IPS DF 6.9 (cell line): Measurements from ENCODE around the gene ADGRG1.

Experiments used
- DNase-seq: peaks from one replicate; pipeline ENCODE4 v3.0.0-alpha.2; 2013; ENCODE audit warnings: low read depth, low spot score
- H3K27ac ChIP-seq: one replicate; pipeline ENCODE4 v1.5.1; 2013; ENCODE audit warnings: low read length, control low read depth
- H3K27me3 ChIP-seq: 2 replicates; pipeline ENCODE4 v1.6.1; 2013; ENCODE audit warnings: mild to moderate bottlenecking, low read length; ENCODE audit not compliant: control insufficient read depth, insufficient read depth
- H3K36me3 ChIP-seq: 2 replicates; pipeline ENCODE4 v1.6.1; 2013; ENCODE audit warnings: low read length; ENCODE audit not compliant: control insufficient read depth, insufficient read depth
- H3K4me1 ChIP-seq: 2 replicates; pipeline ENCODE4 v1.6.1; 2013; ENCODE audit warnings: low read length; ENCODE audit not compliant: control insufficient read depth, insufficient read depth
- H3K4me3 ChIP-seq: 2 replicates; pipeline ENCODE4 v1.5.1; 2013; ENCODE audit warnings: mild to moderate bottlenecking, low read length
- H3K9me3 ChIP-seq: 2 replicates; pipeline ENCODE4 v1.6.1; 2013; ENCODE audit warnings: low read length, inconsistent platforms; ENCODE audit not compliant: control insufficient read depth, insufficient read depth
- WGBS: extraction: QIAGEN DNeasy Blood & Tissue Kit; methylation state at CpG from one replicate; pipeline ENCODE4 v1.1.7; 2013; ENCODE audit warnings: mixed read lengths, missing lambda C conversion rate; ENCODE audit not compliant: insufficient read length, insufficient coverage; 5-methylcytosine and 5-hydroxymethylcytosine counted together

ADGRG1 gene

DNA sequence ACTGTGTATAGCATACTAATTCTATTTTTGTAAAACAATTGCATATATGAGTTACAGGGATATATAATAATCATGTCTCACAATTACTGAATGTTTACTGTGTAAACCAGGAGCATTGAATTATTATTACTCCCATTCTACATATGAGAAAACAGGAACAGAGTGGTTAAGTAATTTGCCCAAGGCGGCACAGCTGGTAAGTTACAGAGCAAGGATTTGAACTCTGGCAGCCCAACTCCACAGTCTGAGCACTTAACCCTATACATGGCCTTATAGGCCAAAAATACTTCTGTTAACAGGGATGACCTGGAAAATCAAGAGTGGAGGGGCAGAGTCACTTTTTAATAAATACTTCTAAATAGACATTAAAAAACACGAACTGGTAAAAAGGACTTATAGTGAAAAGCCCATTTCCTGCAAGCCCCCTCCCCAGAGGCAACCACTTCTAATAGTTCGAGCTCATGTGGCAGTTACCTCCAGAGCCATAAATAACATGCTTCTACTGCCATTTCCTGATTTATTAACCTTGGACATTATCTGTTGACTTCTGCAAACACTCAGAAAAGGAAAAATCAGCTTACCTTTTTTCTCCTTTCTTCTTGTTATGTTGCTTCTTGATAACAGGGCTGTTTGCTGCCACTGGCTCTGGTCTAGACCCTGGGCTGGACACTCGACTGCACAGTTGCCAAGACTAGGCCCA is 22.1 kb upstream of the ADGRG1 start:
- no peak for DNase-seq
- no peaks in the 10 kb centered on the region for H3K36me3 ChIP-seq
- H3K27me3 ChIP-seq: 0 out of 2 replicates have a peak, but pooled peaks cover under 1% of the 10 kb centered on the region
- no peaks in the 10 kb centered on the region for H3K4me1 ChIP-seq
- no peak overlapping the region for H3K27ac ChIP-seq
- H3K4me3 ChIP-seq: no peak overlapping the region
- WGBS: no CpG with 5 or more reads among the region's 4 CpGs
- H3K9me3 ChIP-seq: no peaks in the 10 kb centered on the region

GRCh38 chr16:57606847-57607501 is 21.5 kb upstream of the ADGRG1 start:
- no CpG with 5 or more reads among the region's 11 CpGs for WGBS
- Histone ChIP-seq H3K4me1 (no peaks in the 10 kb centered on the region), H3K27ac (no peak overlapping the region), H3K27me3 (no peaks in the 10 kb centered on the region), H3K4me3 (no peak overlapping the region), H3K9me3 (no peaks in the 10 kb centered on the region), H3K36me3 (no peaks in the 10 kb centered on the region)
- DNase-seq: no peak

DNA sequence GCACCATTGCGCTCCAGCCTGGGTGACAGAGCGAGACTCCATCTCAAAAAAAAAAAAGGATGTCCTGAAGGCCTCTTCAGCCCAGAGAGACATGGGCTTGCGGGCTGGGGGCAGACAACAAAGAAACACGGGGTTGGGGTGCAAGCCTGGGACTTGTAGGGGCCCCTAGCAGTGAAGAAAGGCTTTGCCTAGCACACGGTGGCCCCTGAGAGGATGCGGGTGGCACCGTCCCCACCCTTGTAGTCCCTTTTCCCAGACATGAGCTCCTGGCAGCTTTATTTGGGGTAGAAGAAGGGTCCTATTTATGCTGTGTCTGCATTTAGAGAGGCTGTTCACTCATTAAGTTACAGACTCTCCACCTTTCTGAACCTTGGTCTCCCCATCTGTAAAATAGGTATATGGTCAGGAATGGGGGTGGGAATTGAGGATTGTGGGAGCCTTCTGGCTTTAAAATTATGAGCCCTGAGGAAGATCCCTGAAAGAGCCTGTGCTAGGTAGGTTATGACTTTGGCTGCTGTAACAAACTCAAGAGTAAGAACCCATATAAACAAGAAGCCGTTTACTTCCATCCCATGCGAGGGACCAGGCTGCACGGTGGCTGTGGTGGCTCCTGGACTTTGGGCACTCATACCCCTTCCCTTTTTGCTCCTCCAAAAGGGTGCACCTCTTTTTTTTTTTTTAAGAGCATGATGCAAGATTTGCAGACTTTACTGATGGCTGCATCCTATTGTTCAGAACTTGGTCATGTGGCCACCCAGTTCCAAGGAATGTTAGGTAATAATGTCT is 20.6 kb upstream of the ADGRG1 start:
- no CpG with 5 or more reads among the region's 10 CpGs for WGBS
- Histone ChIP-seq H3K4me1 (no peaks in the 10 kb centered on the region), H3K27ac (no peak overlapping the region), H3K36me3 (no peaks in the 10 kb centered on the region), H3K9me3 (no peaks in the 10 kb centered on the region), H3K4me3 (no peak overlapping the region), H3K27me3 (no peaks in the 10 kb centered on the region)
- no peak for DNase-seq

GRCh38 chr16:57608462-57609113 is 19.8 kb upstream of the ADGRG1 start:
- Histone ChIP-seq H3K36me3 (no peaks in the 10 kb centered on the region), H3K27me3 (no peaks in the 10 kb centered on the region), H3K9me3 (no peaks in the 10 kb centered on the region), H3K27ac (no peak overlapping the region), H3K4me3 (no peak overlapping the region), H3K4me1 (no peaks in the 10 kb centered on the region)
- no CpG with 5 or more reads among the region's 8 CpGs for WGBS
- no peak for DNase-seq

- H3K36me3 ChIP-seq: no peaks in the 10 kb centered on the region
- WGBS: no CpG with 5 or more reads among the region's 12 CpGs
- no peaks in the 10 kb centered on the region for H3K9me3 ChIP-seq
- H3K4me1 ChIP-seq: no peaks in the 10 kb centered on the region
- DNase-seq: no peak
- no peak overlapping the region for H3K27ac ChIP-seq
- H3K27me3 ChIP-seq: no peaks in the 10 kb centered on the region
- no peak overlapping the region for H3K4me3 ChIP-seq
Measured at GRCh38 chr16:57609541-57610401, 18.7 kb upstream of the ADGRG1 start.

DNA sequence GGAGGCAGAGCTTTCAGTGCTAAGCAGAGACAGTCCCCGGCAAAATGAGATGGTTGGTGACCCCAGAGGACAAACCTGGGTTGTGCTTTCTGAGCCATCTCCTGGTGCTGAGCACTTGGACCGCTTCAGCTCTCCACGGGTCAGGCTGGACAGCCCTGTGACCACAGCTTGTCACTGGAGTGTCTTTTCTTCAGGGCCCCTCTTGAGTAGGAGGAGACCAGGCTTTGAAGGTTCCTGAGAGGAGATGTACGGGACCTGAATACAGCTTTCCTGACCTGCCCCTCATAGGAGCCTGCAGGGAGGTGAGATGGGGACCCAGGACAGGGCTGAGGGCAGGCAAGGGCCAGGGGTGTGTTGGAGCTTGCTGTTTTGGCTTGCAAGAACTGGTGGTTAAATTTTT is 17.8 kb upstream of the ADGRG1 start:
- no peak overlapping the region for H3K27ac ChIP-seq
- H3K4me3 ChIP-seq: no peak overlapping the region

DNA sequence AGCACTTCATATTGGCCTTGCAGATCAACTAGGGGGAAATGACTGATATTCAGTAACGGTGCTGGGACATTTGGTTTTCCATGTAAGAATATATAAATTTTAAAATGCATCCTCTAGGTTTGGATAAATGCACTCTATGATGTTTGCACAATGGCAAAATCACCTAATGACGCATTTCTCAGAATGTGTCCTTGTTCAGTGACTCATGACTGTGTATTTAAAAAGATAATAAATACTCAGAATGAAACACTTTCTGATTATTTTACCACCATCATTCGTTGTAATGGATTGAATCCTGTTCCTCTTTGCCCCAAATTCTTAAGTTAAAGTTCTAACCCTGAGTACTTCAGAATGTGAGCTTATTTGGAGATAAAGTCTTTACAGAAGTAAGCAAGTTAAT is 17.2 kb upstream of the ADGRG1 start:
- Histone ChIP-seq H3K36me3 (no peaks in the 10 kb centered on the region), H3K9me3 (no peaks in the 10 kb centered on the region), H3K4me1 (no peaks in the 10 kb centered on the region), H3K4me3 (no peak overlapping the region), H3K27ac (no peak overlapping the region), H3K27me3 (no peaks in the 10 kb centered on the region)
- DNase-seq: no peak
- no CpG with 5 or more reads among the region's 3 CpGs for WGBS

More for the DNA sequence above, 17.8 kb upstream of the ADGRG1 start:
- Histone ChIP-seq H3K9me3 (no peaks in the 10 kb centered on the region), H3K4me1 (no peaks in the 10 kb centered on the region), H3K36me3 (no peaks in the 10 kb centered on the region), H3K27me3 (no peaks in the 10 kb centered on the region)
- DNase-seq: no peak
- WGBS: no CpG with 5 or more reads among the region's 4 CpGs

GRCh38 chr16:57611706-57612105 is 16.7 kb upstream of the ADGRG1 start:
- Histone ChIP-seq H3K27me3 (no peaks in the 10 kb centered on the region), H3K4me1 (no peaks in the 10 kb centered on the region), H3K9me3 (no peaks in the 10 kb centered on the region), H3K27ac (no peak overlapping the region), H3K4me3 (no peak overlapping the region), H3K36me3 (no peaks in the 10 kb centered on the region)
- no peak for DNase-seq
- no CpG with 5 or more reads among the region's 4 CpGs for WGBS

- H3K4me3 ChIP-seq: no peak overlapping the region
- no peaks in the 10 kb centered on the region for H3K36me3 ChIP-seq
- no peaks in the 10 kb centered on the region for H3K27me3 ChIP-seq
- no peaks in the 10 kb centered on the region for H3K9me3 ChIP-seq
- DNase-seq: no peak
- H3K4me1 ChIP-seq: no peaks in the 10 kb centered on the region
- no peak overlapping the region for H3K27ac ChIP-seq
- WGBS: no CpG with 5 or more reads among the region's 8 CpGs
Measured at GRCh38 chr16:57612494-57612893, 15.9 kb upstream of the ADGRG1 start.
